AG04450 (cell line): ENCODE measurements around the gene CD2. TPM values are rescaled to one million over a fixed set of nuclear protein-coding genes. Genes with fewer than 3 reads are reported as not detected.

Experiments
- CTCF ChIA-PET: fragments of 300-600, 350-600 bp; formaldehyde crosslinking; extraction: SDS; loops from one replicate; lab custom pipeline; 2022; ENCODE audit warnings: antibody characterized with exemption, inconsistent platforms; lab: Charles Lee
- POLR2A ChIA-PET: fragments of 350-600 bp; formaldehyde crosslinking; extraction: SDS; loops from one replicate; lab custom pipeline; 2021; ENCODE audit warnings: antibody characterized with exemption, inconsistent platforms; lab: Yijun Ruan, JAX
- DNase-seq: peaks from one replicate; pipeline ENCODE4 v3.0.0-alpha.2; 2011; ENCODE audit warnings: low read depth, low spot score
- H3K27ac ChIP-seq: one replicate; pipeline ENCODE4 v1.5.1; 2012; ENCODE audit warnings: low read depth, low read length, control low read depth
- H3K27me3 ChIP-seq: one replicate; pipeline ENCODE4 v1.6.0; 2012; ENCODE audit warnings: low read length; ENCODE audit not compliant: control insufficient read depth, insufficient read depth
- H3K4me3 ChIP-seq: 2 replicates; pipeline ENCODE4 v1.5.1; 2011; ENCODE audit warnings: mild to moderate bottlenecking, low read depth, low read length, control low read depth
- H3K9me3 ChIP-seq: 2 replicates; pipeline ENCODE4 v1.5.1; 2012; ENCODE audit warnings: low read length; ENCODE audit not compliant: control insufficient read depth, insufficient read depth
- polyA minus RNA-seq: library from RNA; depleted of rRNA, polyadenylated mRNA; stranded (reverse); fragments of >200 nt; gene quantifications from 2 replicates; pipeline ENCODE4 v1.2.3, GENCODE V29; 2011; rRNA and poly(A)+ RNA removed
- polyA plus RNA-seq: library from polyadenylated mRNA; depleted of rRNA; stranded (reverse); fragments of >200 nt; gene quantifications from 2 replicates; pipeline ENCODE4 v1.2.3, GENCODE V29; 2011; rRNA removed
- TF ChIP-seq, protein P1 (sequence below): IDR thresholded peaks from 2 replicates; pipeline ENCODE4 v1.5.1; 2011; ENCODE audit warnings: low read depth, low read length, control low read depth, inconsistent platforms

Gene CD2
- polyA plus RNA-seq (not detected in 2 replicates), polyA minus RNA-seq (not detected in 2 replicates)

DNA sequence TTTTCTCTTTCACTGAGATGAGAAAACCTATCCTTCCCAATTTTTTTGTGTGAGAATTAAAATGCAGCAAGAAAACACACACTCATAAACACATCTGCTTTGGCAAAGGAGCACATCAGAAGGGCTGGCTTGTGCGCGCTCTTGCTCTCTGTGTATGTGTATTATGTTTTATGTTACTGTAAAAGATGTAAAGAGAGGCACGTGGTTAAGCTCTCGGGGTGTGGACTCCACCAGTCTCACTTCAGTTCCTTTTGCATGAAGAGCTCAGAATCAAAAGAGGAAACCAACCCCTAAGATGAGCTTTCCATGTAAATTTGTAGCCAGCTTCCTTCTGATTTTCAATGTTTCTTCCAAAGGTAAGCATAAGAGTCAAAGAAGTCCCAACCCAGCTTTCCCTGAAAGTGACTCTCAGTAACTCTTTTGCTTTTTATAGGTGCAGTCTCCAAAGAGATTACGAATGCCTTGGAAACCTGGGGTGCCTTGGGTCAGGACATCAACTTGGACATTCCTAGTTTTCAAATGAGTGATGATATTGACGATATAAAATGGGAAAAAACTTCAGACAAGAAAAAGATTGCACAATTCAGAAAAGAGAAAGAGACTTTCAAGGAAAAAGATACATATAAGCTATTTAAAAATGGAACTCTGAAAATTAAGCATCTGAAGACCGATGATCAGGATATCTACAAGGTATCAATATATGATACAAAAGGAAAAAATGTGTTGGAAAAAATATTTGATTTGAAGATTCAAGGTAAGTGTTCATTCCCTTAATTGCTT, at the start of gene CD2:
Gene CD2 (plus strand): TSS at position 233 of the 780 bp plus-strand sequence. CDS start 63 bp downstream, at position 296.
- no peaks in the 10 kb centered on the region for H3K27me3 ChIP-seq
- TF ChIP-seq, protein P1, sequence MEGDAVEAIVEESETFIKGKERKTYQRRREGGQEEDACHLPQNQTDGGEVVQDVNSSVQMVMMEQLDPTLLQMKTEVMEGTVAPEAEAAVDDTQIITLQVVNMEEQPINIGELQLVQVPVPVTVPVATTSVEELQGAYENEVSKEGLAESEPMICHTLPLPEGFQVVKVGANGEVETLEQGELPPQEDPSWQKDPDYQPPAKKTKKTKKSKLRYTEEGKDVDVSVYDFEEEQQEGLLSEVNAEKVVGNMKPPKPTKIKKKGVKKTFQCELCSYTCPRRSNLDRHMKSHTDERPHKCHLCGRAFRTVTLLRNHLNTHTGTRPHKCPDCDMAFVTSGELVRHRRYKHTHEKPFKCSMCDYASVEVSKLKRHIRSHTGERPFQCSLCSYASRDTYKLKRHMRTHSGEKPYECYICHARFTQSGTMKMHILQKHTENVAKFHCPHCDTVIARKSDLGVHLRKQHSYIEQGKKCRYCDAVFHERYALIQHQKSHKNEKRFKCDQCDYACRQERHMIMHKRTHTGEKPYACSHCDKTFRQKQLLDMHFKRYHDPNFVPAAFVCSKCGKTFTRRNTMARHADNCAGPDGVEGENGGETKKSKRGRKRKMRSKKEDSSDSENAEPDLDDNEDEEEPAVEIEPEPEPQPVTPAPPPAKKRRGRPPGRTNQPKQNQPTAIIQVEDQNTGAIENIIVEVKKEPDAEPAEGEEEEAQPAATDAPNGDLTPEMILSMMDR = no peak
- no peaks in the 10 kb centered on the region for H3K9me3 ChIP-seq
- ChIA-PET CTCF (no interaction called here), POLR2A (no interaction called here)
- H3K4me3 ChIP-seq = no peak within 1 kb of the TSS
- no peak for DNase-seq
- no peak within 1 kb of the TSS for H3K27ac ChIP-seq

GRCh38 chr1:116706123-116706522, 48.1 kb upstream of the CD2 start:
- DNase-seq = no peak
- CTCF ChIA-PET = no interaction called here
- POLR2A ChIA-PET = no interaction called here
- TF ChIP-seq, protein P1 = no peak
- Histone ChIP-seq H3K4me3 (no peak overlapping the region), H3K9me3 (no peaks in the 10 kb centered on the region), H3K27ac (no peak overlapping the region), H3K27me3 (no peaks in the 10 kb centered on the region)

GRCh38 chr1:116706841-116707240, 47.4 kb upstream of the CD2 start:
- no peaks in the 10 kb centered on the region for H3K27me3 ChIP-seq
- CTCF ChIA-PET = no interaction called here
- POLR2A ChIA-PET = no interaction called here
- TF ChIP-seq, protein P1 = no peak
- H3K9me3 ChIP-seq = no peaks in the 10 kb centered on the region
- no peak for DNase-seq
- no peak overlapping the region for H3K27ac ChIP-seq
- no peak overlapping the region for H3K4me3 ChIP-seq

DNA sequence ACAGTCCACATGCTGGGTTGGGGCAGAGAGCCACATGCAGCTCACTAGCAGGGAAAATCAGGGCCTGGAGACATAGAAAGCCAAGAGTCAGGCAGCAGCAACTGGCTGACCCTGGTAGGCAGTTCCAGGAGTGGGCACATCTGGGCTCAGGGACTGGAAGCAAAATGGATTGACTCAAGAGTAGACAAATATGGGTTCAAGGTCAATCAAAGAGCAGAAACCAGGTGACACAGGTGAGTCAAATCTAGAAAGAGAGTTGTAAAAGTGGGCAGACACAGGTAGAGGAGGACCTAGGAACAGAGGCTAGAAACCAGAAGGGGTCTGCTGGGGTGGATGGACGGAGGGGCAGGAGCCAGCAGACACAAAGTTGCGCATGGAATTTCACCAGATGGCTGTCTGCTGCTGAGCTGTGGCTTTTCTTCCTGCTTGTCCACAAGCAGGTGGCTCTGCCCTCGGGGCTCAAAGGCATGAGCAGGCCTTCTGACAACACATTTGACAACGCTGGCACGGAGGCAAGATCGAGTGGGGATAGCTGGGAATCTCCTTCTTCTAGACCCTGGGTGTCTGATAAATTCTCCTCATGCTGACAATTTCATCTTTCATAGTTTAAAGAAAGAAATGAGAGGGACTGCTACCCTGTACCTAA, 45.9 kb upstream of the CD2 start:
- CTCF ChIA-PET = no interaction called here
- H3K9me3 ChIP-seq = no peaks in the 10 kb centered on the region

More for the DNA sequence above, 45.9 kb upstream of the CD2 start:
- POLR2A ChIA-PET = no interaction called here
- no peak overlapping the region for H3K4me3 ChIP-seq
- no peaks in the 10 kb centered on the region for H3K27me3 ChIP-seq
- TF ChIP-seq, protein P1 = no peak
- no peak overlapping the region for H3K27ac ChIP-seq
- DNase-seq = no peak
